Panc1 (cell line): ENCODE data around the gene BARX2. TPM values are rescaled to one million over a fixed set of nuclear protein-coding genes. Genes with fewer than 3 reads are reported as not detected.

ENCODE experiments used
- ATAC-seq: fragments of 200-7000 bp; cut with Tn5 transposase; 2 replicates; pipeline ENCODE4 v1.9.1; 2020; ENCODE audit warnings: mild to moderate bottlenecking, moderate library complexity
- BruUV-seq: library from RNA; stranded (reverse); fragments of 400-500 nt; replicated peaks from 2 replicates; lab custom pipeline; 2021; lab: Mats Ljungman, UMichigan
- CTCF ChIA-PET: fragments of 300-600 bp; sonication (Branson Sonifier 250); formaldehyde crosslinking; loops from one replicate; lab custom pipeline; 2022; ENCODE audit warnings: antibody characterized with exemption; lab: Charles Lee
- POLR2A ChIA-PET: fragments of 300-600 bp; sonication (Branson Sonifier 250); formaldehyde crosslinking; loops from one replicate; lab custom pipeline; 2022; ENCODE audit warnings: antibody characterized with exemption; lab: Charles Lee
- DNase-seq: peaks from one replicate; pipeline ENCODE4 v3.0.0-alpha.2; 2010; ENCODE audit warnings: low read depth, low spot score
- H3K27ac ChIP-seq: 2 replicates; pipeline ENCODE4 v1.5.1; 2011; ENCODE audit warnings: mild to moderate bottlenecking, low read length, inconsistent platforms
- H3K27me3 ChIP-seq: fragments of 200-500 bp; sonication (Bioruptor generic); 2 replicates; pipeline ENCODE4 v1.6.0; 2014; ENCODE audit warnings: low read length, inconsistent platforms; ENCODE audit not compliant: control insufficient read depth, insufficient read depth
- H3K36me3 ChIP-seq: fragments of 200-500 bp; sonication (Bioruptor generic); 2 replicates; pipeline ENCODE4 v1.5.1; 2014; ENCODE audit warnings: inconsistent platforms, mild to moderate bottlenecking, low read length, moderate library complexity; ENCODE audit not compliant: control insufficient read depth, insufficient read depth
- H3K4me1 ChIP-seq: 2 replicates; pipeline ENCODE4 v1.5.1; 2011; ENCODE audit warnings: inconsistent platforms, mild to moderate bottlenecking, low read length, moderate library complexity; ENCODE audit not compliant: control insufficient read depth, insufficient read depth
- H3K4me3 ChIP-seq, 2 experiments: 2 replicates each; pipeline ENCODE4 v1.5.1; 2011 to 2012; ENCODE audit warnings: low read depth in 2 of 2, low read length in 2 of 2, mild to moderate bottlenecking in 2 of 2, inconsistent platforms in 1 of 2, moderate library complexity in 1 of 2
- H3K9me3 ChIP-seq: fragments of 200-500 bp; sonication (Bioruptor generic); 2 replicates; pipeline ENCODE4 v1.5.1; 2014; ENCODE audit warnings: low read depth, mild to moderate bottlenecking, inconsistent platforms, low read length, moderate library complexity; ENCODE audit not compliant: control insufficient read depth, insufficient read depth
- POLR2AphosphoS5 ChIP-seq: IDR thresholded peaks from 2 replicates; pipeline ENCODE4 v1.6.1; 2012; ENCODE audit warnings: mild to moderate bottlenecking, low read depth, low read length, moderate library complexity
- SIN3A ChIP-seq: IDR thresholded peaks from 2 replicates; pipeline ENCODE4 v1.6.1; 2012; ENCODE audit warnings: low read depth, mild to moderate bottlenecking, low read length, moderate library complexity, borderline replicate concordance; ENCODE audit not compliant: insufficient read depth
- TCF7L2 ChIP-seq: IDR thresholded peaks from 2 replicates; pipeline ENCODE4 v1.6.1; 2011; ENCODE audit warnings: mild to moderate bottlenecking, low read depth, low read length, inconsistent platforms
- in situ Hi-C: cut with HindIII; loops from 2 replicates; pipeline ENCODE4 v1.10.0; 2016; ENCODE audit warnings: low sequenced_read_pairs, low pct_unique_long_range_greater_than_20kb
- intact Hi-C: fragments of 100-400 bp; cut with micrococcal nuclease; formaldehyde crosslinking; loops from one replicate; pipeline ENCODE4 v1.10.0; 2022; ENCODE audit not compliant: unreplicated experiment
- total RNA-seq: library from RNA; stranded (reverse); gene quantifications from one replicate; pipeline ENCODE4 v1.2.1, GENCODE V29; 2021; ENCODE audit not compliant: unreplicated experiment
- TF ChIP-seq, protein P1 (sequence below), 2 experiments: IDR thresholded peaks; 2 replicates each; pipeline ENCODE4 v1.6.1; 2011 to 2012; ENCODE audit warnings: low read depth in 2 of 2, control low read depth in 1 of 2, low read length in 1 of 2, mild to moderate bottlenecking in 1 of 2, moderate library complexity in 1 of 2; ENCODE audit not compliant: insufficient read depth in 1 of 2
- TF ChIP-seq, protein P2 (sequence below): fragments of 450-650 bp; IDR thresholded peaks from 2 replicates; pipeline ENCODE4 v1.5.1; 2017; ENCODE audit warnings: mild to moderate bottlenecking

Gene BARX2
- total RNA-seq, 1 experiment from 2014 or later: 3.9 TPM

DNA sequence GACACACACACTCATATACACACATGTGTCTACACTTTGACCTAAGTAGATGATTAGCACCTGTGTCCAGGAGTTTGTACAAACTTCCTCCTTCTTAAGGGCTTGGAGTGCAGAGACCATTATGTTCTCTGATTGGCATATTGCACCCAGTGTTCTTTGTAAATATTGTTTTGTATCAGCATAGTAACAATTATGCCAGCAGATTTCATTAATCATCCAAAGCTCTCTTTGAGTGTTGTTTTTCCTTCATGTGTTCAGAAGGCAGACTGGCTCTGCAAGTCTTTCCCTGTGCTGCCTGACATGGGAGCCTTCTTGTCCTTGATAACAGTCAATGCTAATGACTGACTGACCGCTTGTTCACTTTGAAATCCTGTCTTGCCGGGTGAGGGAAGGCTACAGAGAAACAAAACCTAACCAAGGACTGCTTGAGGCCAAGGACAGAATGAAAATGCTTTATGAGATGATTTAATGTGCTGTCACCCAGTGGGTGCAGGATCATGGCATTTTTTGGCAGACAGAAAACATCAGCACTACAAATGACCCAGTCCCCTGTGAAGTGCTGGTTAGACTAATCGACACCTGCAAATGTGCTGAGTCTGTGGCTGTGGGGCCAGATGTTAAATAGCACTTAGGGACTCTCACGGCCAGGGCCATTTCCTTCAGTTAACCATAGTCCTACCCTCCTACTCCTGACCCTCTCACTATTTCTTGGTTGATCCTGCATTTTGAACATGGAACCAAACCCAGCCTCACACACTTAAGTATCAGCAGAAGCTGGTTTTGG is 6.6 kb upstream of the BARX2 start:
- no peak overlapping the region for H3K27ac ChIP-seq

DNA sequence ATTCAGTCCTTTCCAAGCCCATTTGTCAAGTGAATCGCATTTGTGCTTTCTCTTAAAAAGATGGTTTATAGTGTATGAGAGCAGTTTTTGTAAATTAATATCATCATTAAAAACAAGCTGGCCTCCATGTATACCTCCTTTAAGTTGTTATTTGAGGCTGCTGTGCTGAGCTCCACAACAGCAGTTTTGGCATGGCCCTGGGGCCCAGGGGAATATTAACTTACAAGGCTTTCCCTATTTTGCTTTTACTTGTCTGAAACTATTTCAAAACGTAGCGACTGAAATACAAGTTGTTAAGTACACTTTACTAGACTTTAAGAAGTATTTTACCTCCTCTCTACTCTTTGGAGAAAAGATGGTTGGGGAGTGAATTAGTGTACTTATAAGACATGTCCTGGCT is 4.9 kb upstream of the BARX2 start:
- ChIA-PET CTCF (interaction anchor here (0.5 kb wide), 1 partner anchor 483 kb away, joined by 4 read pairs; no protein-coding TSS in a partner anchor), POLR2A (no interaction called here)
- DNase-seq: no peak
- in situ Hi-C loops: no loop called here
- no TSS peak for BruUV-seq
- TF ChIP-seq SIN3A: no peak
- TF ChIP-seq, protein P1, sequence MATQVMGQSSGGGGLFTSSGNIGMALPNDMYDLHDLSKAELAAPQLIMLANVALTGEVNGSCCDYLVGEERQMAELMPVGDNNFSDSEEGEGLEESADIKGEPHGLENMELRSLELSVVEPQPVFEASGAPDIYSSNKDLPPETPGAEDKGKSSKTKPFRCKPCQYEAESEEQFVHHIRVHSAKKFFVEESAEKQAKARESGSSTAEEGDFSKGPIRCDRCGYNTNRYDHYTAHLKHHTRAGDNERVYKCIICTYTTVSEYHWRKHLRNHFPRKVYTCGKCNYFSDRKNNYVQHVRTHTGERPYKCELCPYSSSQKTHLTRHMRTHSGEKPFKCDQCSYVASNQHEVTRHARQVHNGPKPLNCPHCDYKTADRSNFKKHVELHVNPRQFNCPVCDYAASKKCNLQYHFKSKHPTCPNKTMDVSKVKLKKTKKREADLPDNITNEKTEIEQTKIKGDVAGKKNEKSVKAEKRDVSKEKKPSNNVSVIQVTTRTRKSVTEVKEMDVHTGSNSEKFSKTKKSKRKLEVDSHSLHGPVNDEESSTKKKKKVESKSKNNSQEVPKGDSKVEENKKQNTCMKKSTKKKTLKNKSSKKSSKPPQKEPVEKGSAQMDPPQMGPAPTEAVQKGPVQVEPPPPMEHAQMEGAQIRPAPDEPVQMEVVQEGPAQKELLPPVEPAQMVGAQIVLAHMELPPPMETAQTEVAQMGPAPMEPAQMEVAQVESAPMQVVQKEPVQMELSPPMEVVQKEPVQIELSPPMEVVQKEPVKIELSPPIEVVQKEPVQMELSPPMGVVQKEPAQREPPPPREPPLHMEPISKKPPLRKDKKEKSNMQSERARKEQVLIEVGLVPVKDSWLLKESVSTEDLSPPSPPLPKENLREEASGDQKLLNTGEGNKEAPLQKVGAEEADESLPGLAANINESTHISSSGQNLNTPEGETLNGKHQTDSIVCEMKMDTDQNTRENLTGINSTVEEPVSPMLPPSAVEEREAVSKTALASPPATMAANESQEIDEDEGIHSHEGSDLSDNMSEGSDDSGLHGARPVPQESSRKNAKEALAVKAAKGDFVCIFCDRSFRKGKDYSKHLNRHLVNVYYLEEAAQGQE (IDR thresholded peaks at IDR 0.05; ENCODE audit: insufficient read depth in 1 of 2, low read depth in 2 of 2, low read length in 1 of 2): no peak
- TF ChIP-seq POLR2AphosphoS5: no peak
- TF ChIP-seq TCF7L2: no peak
- TF ChIP-seq, protein P2, sequence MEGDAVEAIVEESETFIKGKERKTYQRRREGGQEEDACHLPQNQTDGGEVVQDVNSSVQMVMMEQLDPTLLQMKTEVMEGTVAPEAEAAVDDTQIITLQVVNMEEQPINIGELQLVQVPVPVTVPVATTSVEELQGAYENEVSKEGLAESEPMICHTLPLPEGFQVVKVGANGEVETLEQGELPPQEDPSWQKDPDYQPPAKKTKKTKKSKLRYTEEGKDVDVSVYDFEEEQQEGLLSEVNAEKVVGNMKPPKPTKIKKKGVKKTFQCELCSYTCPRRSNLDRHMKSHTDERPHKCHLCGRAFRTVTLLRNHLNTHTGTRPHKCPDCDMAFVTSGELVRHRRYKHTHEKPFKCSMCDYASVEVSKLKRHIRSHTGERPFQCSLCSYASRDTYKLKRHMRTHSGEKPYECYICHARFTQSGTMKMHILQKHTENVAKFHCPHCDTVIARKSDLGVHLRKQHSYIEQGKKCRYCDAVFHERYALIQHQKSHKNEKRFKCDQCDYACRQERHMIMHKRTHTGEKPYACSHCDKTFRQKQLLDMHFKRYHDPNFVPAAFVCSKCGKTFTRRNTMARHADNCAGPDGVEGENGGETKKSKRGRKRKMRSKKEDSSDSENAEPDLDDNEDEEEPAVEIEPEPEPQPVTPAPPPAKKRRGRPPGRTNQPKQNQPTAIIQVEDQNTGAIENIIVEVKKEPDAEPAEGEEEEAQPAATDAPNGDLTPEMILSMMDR: no peak
- no peak for ATAC-seq
- H3K9me3 ChIP-seq: no peaks in the 10 kb centered on the region
- no peaks in the 10 kb centered on the region; the same call in 1 of the 2 replicates for H3K4me1 ChIP-seq
- peaks cover 53% of the 10 kb centered on the region for H3K27me3 ChIP-seq
- intact Hi-C loops: no loop called here
- no peaks in the 10 kb centered on the region for H3K36me3 ChIP-seq
- H3K27ac ChIP-seq: no peak overlapping the region
- H3K4me3 ChIP-seq: no peak overlapping the region

More for the DNA sequence above, 6.6 kb upstream of the BARX2 start:
- DNase-seq (no peak), ATAC-seq (no peak)
- peaks cover 52% of the 10 kb centered on the region for H3K27me3 ChIP-seq
- POLR2A ChIA-PET: no interaction called here
- H3K36me3 ChIP-seq: no peaks in the 10 kb centered on the region
- intact Hi-C loops: no loop called here
- BruUV-seq: no TSS peak
- TF ChIP-seq, protein P2: no peak
- TF ChIP-seq SIN3A (no peak), POLR2AphosphoS5 (no peak), TCF7L2 (no peak)
- TF ChIP-seq, protein P1 (IDR thresholded peaks at IDR 0.05; ENCODE audit: insufficient read depth in 1 of 2, low read depth in 2 of 2, low read length in 1 of 2): no peak
- no peaks in the 10 kb centered on the region; the same call in 1 of the 2 replicates for H3K4me1 ChIP-seq
- CTCF ChIA-PET: interaction anchor here (0.7 kb wide), 1 partner anchor 326 kb away, joined by 4 read pairs; no protein-coding TSS in a partner anchor
- no peak overlapping the region for H3K4me3 ChIP-seq
- H3K9me3 ChIP-seq: no peaks in the 10 kb centered on the region
- in situ Hi-C loops: no loop called here
